ENCODE measurements around the gene CDC6.

The CDC6 gene

GRCh38 chr17:40346765-40347158 is 59.1 kb downstream of the CDC6 start:
- no peak overlapping the region for H3K4me3 ChIP-seq (ENCODE audit: low read length)
- H4K20me1 ChIP-seq (ENCODE audit: insufficient read depth, low read length), result peaks cover 88% of the 10 kb centered on the region
- no peak overlapping the region for H3K27ac ChIP-seq (ENCODE audit: low read length)
- no peak for TF ChIP-seq CTCF (IDR thresholded peaks at IDR 0.05; ENCODE audit: low read depth, low read length)
- no peak for TF ChIP-seq EZH2phosphoT487 (IDR thresholded peaks at IDR 0.05; ENCODE audit: low read depth)
- no peaks in the 10 kb centered on the region for H3K9me3 ChIP-seq (ENCODE audit: insufficient read depth, low read length)
- peaks cover 1% of the 10 kb centered on the region; the same call in 1 of the 2 replicates for H3K4me1 ChIP-seq (ENCODE audit: low read length)
- H3K27me3 ChIP-seq (ENCODE audit: low read depth, low read length), result no peaks in the 10 kb centered on the region
- H2AFZ ChIP-seq (ENCODE audit: low read depth, low read length), result no peak overlapping the region
- peaks cover 10% of the 10 kb centered on the region for H3K36me3 ChIP-seq (replicated peaks; ENCODE audit: low read depth, low read length)
- no peak overlapping the region for H3K4me2 ChIP-seq (ENCODE audit: low read length)
- no peak overlapping the region for H3K9ac ChIP-seq (ENCODE audit: low read length)
- peaks cover 35% of the 10 kb centered on the region for H3K79me2 ChIP-seq (ENCODE audit: low read length)

- Histone ChIP-seq H3K27ac (ENCODE audit: low read length) (no peak overlapping the region), H2AFZ (ENCODE audit: low read depth, low read length) (no peak overlapping the region), H3K4me1 (ENCODE audit: low read length) (no peaks in the 10 kb centered on the region), H3K4me2 (ENCODE audit: low read length) (no peak overlapping the region), H3K4me3 (ENCODE audit: low read length) (no peak overlapping the region), H3K9me3 (ENCODE audit: insufficient read depth, low read length) (no peaks in the 10 kb centered on the region), H3K79me2 (ENCODE audit: low read length) (peaks cover 32% of the 10 kb centered on the region), H4K20me1 (ENCODE audit: insufficient read depth, low read length) (peaks cover 81% of the 10 kb centered on the region), H3K27me3 (ENCODE audit: low read depth, low read length) (no peaks in the 10 kb centered on the region), H3K9ac (ENCODE audit: low read length) (no peak overlapping the region), H3K36me3 (replicated peaks; ENCODE audit: low read depth, low read length) (peaks cover 15% of the 10 kb centered on the region)
- TF ChIP-seq CTCF (IDR thresholded peaks at IDR 0.05; ENCODE audit: low read depth, low read length), result no peak
- TF ChIP-seq EZH2phosphoT487 (IDR thresholded peaks at IDR 0.05; ENCODE audit: low read depth), result no peak
These were observed 59.8 kb downstream of the CDC6 start for GRCh38 chr17:40347319-40348135.

- no peak overlapping the region for H2AFZ ChIP-seq (ENCODE audit: low read depth, low read length)
- peaks cover 75% of the 10 kb centered on the region for H4K20me1 ChIP-seq (ENCODE audit: insufficient read depth, low read length)
- H3K27me3 ChIP-seq (ENCODE audit: low read depth, low read length), result no peaks in the 10 kb centered on the region
- H3K4me1 ChIP-seq (ENCODE audit: low read length), result peaks cover 6% of the 10 kb centered on the region
- H3K4me3 ChIP-seq (ENCODE audit: low read length), result no peak overlapping the region
- peaks cover 17% of the 10 kb centered on the region for H3K36me3 ChIP-seq (replicated peaks; ENCODE audit: low read depth, low read length)
- no peaks in the 10 kb centered on the region for H3K9me3 ChIP-seq (ENCODE audit: insufficient read depth, low read length)
- H3K27ac ChIP-seq (ENCODE audit: low read length), result no peak overlapping the region
- no peak overlapping the region for H3K4me2 ChIP-seq (ENCODE audit: low read length)
- no peak overlapping the region for H3K9ac ChIP-seq (ENCODE audit: low read length)
- peaks cover 28% of the 10 kb centered on the region for H3K79me2 ChIP-seq (ENCODE audit: low read length)
- TF ChIP-seq EZH2phosphoT487 (IDR thresholded peaks at IDR 0.05; ENCODE audit: low read depth), result no peak
- TF ChIP-seq CTCF (IDR thresholded peaks at IDR 0.05; ENCODE audit: low read depth, low read length), result no peak
These were observed 60.4 kb downstream of the CDC6 start for GRCh38 chr17:40348136-40348504.

- H3K79me2 ChIP-seq (ENCODE audit: low read length), result peaks cover 22% of the 10 kb centered on the region
These were observed 61.1 kb downstream of the CDC6 start for GRCh38 chr17:40348562-40349476.

More at GRCh38 chr17:40348562-40349476, 61.1 kb downstream of the CDC6 start:
- Histone ChIP-seq H3K9ac (ENCODE audit: low read length) (no peak overlapping the region), H2AFZ (ENCODE audit: low read depth, low read length) (no peak overlapping the region), H3K27me3 (ENCODE audit: low read depth, low read length) (no peaks in the 10 kb centered on the region), H3K27ac (ENCODE audit: low read length) (no peak overlapping the region), H3K4me1 (ENCODE audit: low read length) (peaks cover 7% of the 10 kb centered on the region), H3K4me3 (ENCODE audit: low read length) (no peak overlapping the region), H3K36me3 (replicated peaks; ENCODE audit: low read depth, low read length) (peaks cover 13% of the 10 kb centered on the region), H3K4me2 (ENCODE audit: low read length) (no peak overlapping the region), H3K9me3 (ENCODE audit: insufficient read depth, low read length) (no peaks in the 10 kb centered on the region), H4K20me1 (ENCODE audit: insufficient read depth, low read length) (peaks cover 68% of the 10 kb centered on the region)
- TF ChIP-seq EZH2phosphoT487 (IDR thresholded peaks at IDR 0.05; ENCODE audit: low read depth) (no peak), CTCF (IDR thresholded peaks at IDR 0.05; ENCODE audit: low read depth, low read length) (no peak)

Measured in OCI-LY3 (cell line).